Neural cell (in vitro differentiated cells): ENCODE data around the gene NCOA7. TPM values are rescaled to one million over a fixed set of nuclear protein-coding genes. Genes with fewer than 3 reads are reported as not detected.

Source experiments
- H2AFZ ChIP-seq: fragments of 200-600, 300-800 bp; sonication (generic), shearing (Covaris generic); 2 replicates; pipeline ENCODE4 v1.6.0; 2014; ENCODE audit warnings: low read depth, mild to moderate bottlenecking, antibody characterized with exemption, low read length, moderate library complexity
- H3F3A ChIP-seq: fragments of 200-600 bp; shearing (Covaris generic); 2 replicates; pipeline ENCODE4 v1.6.1; 2016; ENCODE audit warnings: mild to moderate bottlenecking, moderate library complexity, mixed read lengths, antibody characterized with exemption, low read length; ENCODE audit not compliant: insufficient read depth, poor library complexity, severe bottlenecking
- H3K27ac ChIP-seq: fragments of 200-600, 300-800 bp; sonication (generic), shearing (Covaris generic); 2 replicates; pipeline ENCODE4 v1.5.1; 2014; ENCODE audit warnings: mild to moderate bottlenecking, low read length, moderate library complexity
- H3K27me3 ChIP-seq: fragments of 300-800, 200-600 bp; sonication (generic), shearing (Covaris generic); 2 replicates; pipeline ENCODE4 v1.6.0; 2014; ENCODE audit warnings: mild to moderate bottlenecking, low read depth, low read length, moderate library complexity; ENCODE audit not compliant: insufficient read depth
- H3K36me3 ChIP-seq: fragments of 300-800, 200-600 bp; sonication (generic), shearing (Covaris generic); 2 replicates; pipeline ENCODE4 v1.5.1; 2014; ENCODE audit warnings: mild to moderate bottlenecking, antibody characterized with exemption, low read length, moderate library complexity; ENCODE audit not compliant: insufficient read depth
- H3K4me2 ChIP-seq: fragments of 300-800, 200-600 bp; sonication (generic), shearing (Covaris generic); 2 replicates; pipeline ENCODE4 v1.6.0; 2014; ENCODE audit warnings: mild to moderate bottlenecking, low read length
- H3K4me3 ChIP-seq: fragments of 300-800, 200-600 bp; sonication (generic), shearing (Covaris generic); 2 replicates; pipeline ENCODE4 v1.5.1; 2014; ENCODE audit warnings: mild to moderate bottlenecking, low read length, moderate library complexity
- H3K79me2 ChIP-seq: fragments of 200-600 bp; shearing (Covaris generic); replicated peaks from 2 replicates; pipeline ENCODE4 v1.6.0; 2014; ENCODE audit warnings: mild to moderate bottlenecking, low read length, moderate library complexity; ENCODE audit not compliant: insufficient read depth
- H3K9ac ChIP-seq: fragments of 300-800, 200-600 bp; sonication (generic), shearing (Covaris generic); 2 replicates; pipeline ENCODE4 v1.6.1; 2016; ENCODE audit warnings: mild to moderate bottlenecking, low read length, mixed read lengths
- H3K9me2 ChIP-seq: fragments of 200-600 bp; shearing (Covaris generic); 2 replicates; pipeline ENCODE4 v1.6.1; 2016; ENCODE audit warnings: mild to moderate bottlenecking, low read length, mixed read lengths; ENCODE audit not compliant: insufficient read depth
- H3K9me3 ChIP-seq: fragments of 200-600, 300-800 bp; sonication (generic), shearing (Covaris generic); 2 replicates; pipeline ENCODE4 v1.6.1; 2016; ENCODE audit warnings: mild to moderate bottlenecking, mixed run types, low read length, moderate library complexity, mixed read lengths
- H4K20me1 ChIP-seq: fragments of 200-600 bp; shearing (Covaris generic); 2 replicates; pipeline ENCODE4 v1.6.1; 2016; ENCODE audit warnings: mild to moderate bottlenecking, mixed run types; ENCODE audit not compliant: insufficient read depth
- CTCF ChIP-seq: fragments of 450-650 bp; IDR thresholded peaks from 2 replicates; pipeline ENCODE4 v1.5.1; 2014; ENCODE audit warnings: antibody characterized with exemption, mild to moderate bottlenecking, moderate library complexity; ENCODE audit not compliant: poor library complexity, severe bottlenecking
- EP300 ChIP-seq: fragments of 450-650 bp; conservative IDR thresholded peaks from 2 replicates; pipeline ENCODE4 v1.6.1; 2014; ENCODE audit warnings: antibody characterized with exemption, mild to moderate bottlenecking, moderate library complexity; ENCODE audit not compliant: poor library complexity, severe bottlenecking
- EZH2 ChIP-seq: fragments of 200-600, 300-800 bp; shearing (Covaris generic), sonication (generic); IDR thresholded peaks from 2 replicates; pipeline ENCODE4 v1.6.1; 2014; ENCODE audit warnings: antibody characterized with exemption, low read length, borderline replicate concordance, mild to moderate bottlenecking; ENCODE audit not compliant: insufficient read depth, poor library complexity, severe bottlenecking
- MXI1 ChIP-seq: fragments of 450-650 bp; conservative IDR thresholded peaks from 2 replicates; pipeline ENCODE4 v1.6.1; 2014; ENCODE audit warnings: antibody characterized with exemption, mild to moderate bottlenecking; ENCODE audit not compliant: poor library complexity, severe bottlenecking
- POLR2AphosphoS5 ChIP-seq: IDR thresholded peaks from 2 replicates; pipeline ENCODE4 v1.6.1; 2012
- RAD21 ChIP-seq: fragments of 450-650 bp; conservative IDR thresholded peaks from 2 replicates; pipeline ENCODE4 v1.6.1; 2014; ENCODE audit warnings: antibody characterized with exemption, mild to moderate bottlenecking, moderate library complexity
- REST ChIP-seq: IDR thresholded peaks from 2 replicates; pipeline ENCODE4 v1.6.1; 2012; ENCODE audit warnings: borderline replicate concordance
- SMC3 ChIP-seq: fragments of 450-650 bp; conservative IDR thresholded peaks from 2 replicates; pipeline ENCODE4 v1.6.1; 2014; ENCODE audit warnings: antibody characterized with exemption, mild to moderate bottlenecking, moderate library complexity; ENCODE audit not compliant: poor library complexity
- TAF1 ChIP-seq: IDR thresholded peaks from 2 replicates; pipeline ENCODE4 v1.6.1; 2012; ENCODE audit warnings: low read depth
- polyA plus RNA-seq: library from polyadenylated mRNA; depleted of rRNA; stranded (reverse); fragments of >200 nt; gene quantifications from 2 replicates; pipeline ENCODE4 v1.2.3, GENCODE V29; 2014

The NCOA7 gene
- polyA plus RNA-seq, 1 donor from 2014 or later, result 17.1 TPM

GRCh38 chr6:125816828-125817280, 26.1 kb downstream of the NCOA7 start:
- Histone ChIP-seq H3K9me3 (no peaks in the 10 kb centered on the region), H3K27ac (no peak overlapping the region), H3K79me2 (no peaks in the 10 kb centered on the region), H4K20me1 (no peaks in the 10 kb centered on the region), H3K4me2 (no peak overlapping the region), H2AFZ (no peak overlapping the region), H3K36me3 (peaks cover 4% of the 10 kb centered on the region), H3K27me3 (no peaks in the 10 kb centered on the region), H3K4me3 (no peak overlapping the region), H3K9ac (no peak overlapping the region), H3K9me2 (no peaks in the 10 kb centered on the region), H3F3A (no peaks in the 10 kb centered on the region)
- TF ChIP-seq POLR2AphosphoS5, result no peak
- no peak for TF ChIP-seq EZH2
- TF ChIP-seq MXI1, result no peak
- TF ChIP-seq SMC3, result no peak
- TF ChIP-seq REST, result no peak

GRCh38 chr6:125818225-125818657, 27.5 kb downstream of the NCOA7 start:
- H3K9ac ChIP-seq, result no peak overlapping the region
- H4K20me1 ChIP-seq, result no peaks in the 10 kb centered on the region
- H3K36me3 ChIP-seq, result peaks cover 4% of the 10 kb centered on the region
- H3K4me3 ChIP-seq, result no peak overlapping the region
- no peaks in the 10 kb centered on the region for H3F3A ChIP-seq
- H3K27me3 ChIP-seq, result no peaks in the 10 kb centered on the region
- no peak for TF ChIP-seq REST
- no peak for TF ChIP-seq EP300
- no peak overlapping the region for H3K4me2 ChIP-seq
- no peak overlapping the region for H2AFZ ChIP-seq
- H3K9me3 ChIP-seq, result no peaks in the 10 kb centered on the region
- H3K27ac ChIP-seq, result no peak overlapping the region
- H3K9me2 ChIP-seq, result no peaks in the 10 kb centered on the region
- H3K79me2 ChIP-seq, result no peaks in the 10 kb centered on the region

- peaks cover 4% of the 10 kb centered on the region for H3K36me3 ChIP-seq
- H4K20me1 ChIP-seq, result no peaks in the 10 kb centered on the region
- H3K4me2 ChIP-seq, result no peak overlapping the region
- TF ChIP-seq REST, result no peak
- TF ChIP-seq TAF1, result no peak
- TF ChIP-seq POLR2AphosphoS5, result no peak
- no peak for TF ChIP-seq RAD21
- no peak for TF ChIP-seq SMC3
- TF ChIP-seq CTCF, result no peak
- TF ChIP-seq MXI1, result no peak
- TF ChIP-seq EZH2, result no peak
- TF ChIP-seq EP300, result no peak
- H3K9me2 ChIP-seq, result no peaks in the 10 kb centered on the region
- H2AFZ ChIP-seq, result no peak overlapping the region
- no peak overlapping the region for H3K9ac ChIP-seq
- H3K27ac ChIP-seq, result no peak overlapping the region
- H3F3A ChIP-seq, result no peaks in the 10 kb centered on the region
- H3K27me3 ChIP-seq, result no peaks in the 10 kb centered on the region
- H3K4me3 ChIP-seq, result no peak overlapping the region
- H3K79me2 ChIP-seq, result no peaks in the 10 kb centered on the region
- no peaks in the 10 kb centered on the region for H3K9me3 ChIP-seq
Measured at GRCh38 chr6:125818772-125819260, 28.1 kb downstream of the NCOA7 start.
